Prostate gland (tissue), 2 donors: ENCODE measurements around the gene ACTN4. TPM values are rescaled to one million over a fixed set of nuclear protein-coding genes. Genes with fewer than 3 reads are reported as not detected.

Source experiments
- DNase-seq: peaks from one replicate; pipeline ENCODE4 v3.0.0-alpha.2; 2019; ENCODE audit warnings: low spot score
- H3K27ac ChIP-seq, 2 donors: fragments of 200-600 bp; sonication (generic); 2 replicates each; pipeline ENCODE4 v1.5.1; 2017 to 2019
- H3K27me3 ChIP-seq: fragments of 200-600 bp; sonication (generic); replicated peaks from 2 replicates; pipeline ENCODE4 v1.5.1; 2019; ENCODE audit not compliant: insufficient read depth
- H3K36me3 ChIP-seq, 2 donors: fragments of 200-600 bp; sonication (generic); 1 replicate in 1 of 2; 2 replicates in 1 of 2; pipeline versions ENCODE4 v1.5.1 to v1.8.1; 2017 to 2019
- H3K4me1 ChIP-seq: fragments of 200-600 bp; sonication (generic); replicated peaks from 2 replicates; pipeline ENCODE4 v1.5.1; 2019
- H3K4me3 ChIP-seq, 2 donors: fragments of 200-600 bp; sonication (generic); 2 replicates each; pipeline ENCODE4 v1.5.1; 2017 to 2019
- H3K9me3 ChIP-seq: fragments of 200-600 bp; sonication (generic); 2 replicates; pipeline ENCODE4 v1.5.1; 2017
- CTCF ChIP-seq, 4 experiments: fragments of 200-600 bp in 2 of 4; fragments of 450-650 bp in 2 of 4; sonication (generic) in 2 of 4; IDR thresholded peaks; 1 replicate in 3 of 4; 2 replicates in 1 of 4; pipeline ENCODE4 v1.5.1; 2016 to 2019; ENCODE audit warnings: antibody characterized with exemption in 4 of 4, mild to moderate bottlenecking in 2 of 4, moderate library complexity in 2 of 4
- POLR2A ChIP-seq: fragments of 450-650 bp; IDR thresholded peaks from one replicate; pipeline ENCODE4 v1.6.1; 2016; ENCODE audit warnings: antibody characterized with exemption, mild to moderate bottlenecking
- POLR2AphosphoS5 ChIP-seq: sonication (generic); formaldehyde crosslinking; IDR thresholded peaks from one replicate; pipeline ENCODE4 v1.6.1; 2017; ENCODE audit warnings: antibody characterized with exemption
- WGBS: methylation state at CpG from one replicate; pipeline ENCODE4 v1.1.5; 2018; 5-methylcytosine and 5-hydroxymethylcytosine counted together
- intact Hi-C: fragments of 100-400 bp; cut with DNase I; formaldehyde crosslinking; loops from one replicate; pipeline ENCODE4 v1.14.2; 2022
- total RNA-seq, 2 donors: library from RNA; depleted of rRNA; stranded (reverse); fragments of >200 nt; gene quantifications; one replicate each; pipeline ENCODE4 v1.1.0, GENCODE V29; 2016

Gene ACTN4
- total RNA-seq, 2 donors from 2014 or later, result 312 to 330 TPM

- Histone ChIP-seq H3K9me3 (no peaks in the 10 kb centered on the region), H3K36me3 (no peaks in the 10 kb centered on the region), H3K4me1 (peaks cover 13% of the 10 kb centered on the region), H3K27me3 (no peaks in the 10 kb centered on the region), H3K4me3 (peak overlapping the region; percentile 93 to 99), H3K27ac (peak overlapping the region; percentile 94 to 95)
- 9% methylated on average over 15 of the region's 15 CpGs for WGBS
- TF ChIP-seq CTCF (IDR thresholded peaks at IDR 0.05) (no peak), POLR2A (peak; percentile 67), POLR2AphosphoS5 (peak; percentile 84)
- intact Hi-C loops, result loop anchor here (5.0 to 10.0 kb wide), 5 partner anchors 43 to 283 kb away; partner anchors contain the start of genes ECH1, MRPS12 and SARS2
- peak; percentile 82 for DNase-seq
Observed at GRCh38 chr19:38649305-38650171, 2.1 kb downstream of the ACTN4 start.

- no peaks in the 10 kb centered on the region for H3K27me3 ChIP-seq
- H3K9me3 ChIP-seq, result no peaks in the 10 kb centered on the region
- intact Hi-C loops, result loop anchor here (5.0 kb wide), 2 partner anchors 42 to 62 kb away; no protein-coding TSS in a partner anchor
- TF ChIP-seq POLR2A (no peak), POLR2AphosphoS5 (no peak), CTCF (IDR thresholded peaks at IDR 0.05) (no peak)
- no peak for DNase-seq
- H3K4me1 ChIP-seq, result peaks cover 13% of the 10 kb centered on the region
- peak overlapping the region; percentile 94 to 95 for H3K27ac ChIP-seq
- peak overlapping the region; percentile 93 to 99 for H3K4me3 ChIP-seq
- 16% methylated on average over 8 of the region's 8 CpGs for WGBS
- H3K36me3 ChIP-seq, result no peaks in the 10 kb centered on the region
Observed at GRCh38 chr19:38650172-38650775, 2.8 kb downstream of the ACTN4 start.

- Histone ChIP-seq H3K4me1 (peaks cover 13% of the 10 kb centered on the region), H3K27me3 (no peaks in the 10 kb centered on the region), H3K36me3 (no peaks in the 10 kb centered on the region), H3K27ac (peak overlapping the region; percentile 94 to 95), H3K4me3 (peak overlapping the region in 1 of 2 donors; percentile 93), H3K9me3 (no peaks in the 10 kb centered on the region)
- no peak for DNase-seq
- WGBS, result 68% methylated on average over 12 of the region's 12 CpGs
- intact Hi-C loops, result loop anchor here (5.0 kb wide), 2 partner anchors 41 to 61 kb away; no protein-coding TSS in a partner anchor
- TF ChIP-seq CTCF (IDR thresholded peaks at IDR 0.05) (no peak), POLR2AphosphoS5 (peak; percentile 5)
Observed at GRCh38 chr19:38650911-38651584, 3.6 kb downstream of the ACTN4 start.

GRCh38 chr19:38653028-38653571, 5.7 kb downstream of the ACTN4 start:
- DNase-seq, result no peak

More at GRCh38 chr19:38653028-38653571, 5.7 kb downstream of the ACTN4 start:
- Histone ChIP-seq H3K27ac (peak overlapping the region; percentile 94 to 95), H3K9me3 (no peaks in the 10 kb centered on the region), H3K4me3 (no peak overlapping the region), H3K27me3 (no peaks in the 10 kb centered on the region), H3K36me3 (no peaks in the 10 kb centered on the region), H3K4me1 (peaks cover 20% of the 10 kb centered on the region)
- WGBS, result 21% methylated on average over 7 of the region's 7 CpGs
- TF ChIP-seq POLR2A (no peak), POLR2AphosphoS5 (peak; percentile 52), CTCF (IDR thresholded peaks at IDR 0.05) (no peak)
- intact Hi-C loops, result loop anchor here (5.0 kb wide), 2 partner anchors 39 to 59 kb away; no protein-coding TSS in a partner anchor
